GM20431 (cell line): ENCODE data around the gene COPS2.
"Not testable (repeated sequence)": the region's sequence is repeated elsewhere in the genome, so short reads cannot be mapped to it uniquely, and the experiment has no call there.

Source experiments
- in situ Hi-C: fragments of 300-500 bp; cut with MseI, MboI; formaldehyde crosslinking; loops from one replicate; pipeline ENCODE4 v1.15.0; 2020; ENCODE audit warnings: low sequenced_read_pairs; ENCODE audit not compliant: unreplicated experiment

COPS2 gene

GRCh38 chr15:49155110-49155833, at the start of gene COPS2:
Gene COPS2 (minus strand): TSS chr15:49155599. CDS start chr15:49155578, 21 bp downstream.
- in situ Hi-C loops: no loop called here

GRCh38 chr15:49200347-49200746, 44.9 kb upstream of the COPS2 start:
- in situ Hi-C loops: no loop called here

DNA sequence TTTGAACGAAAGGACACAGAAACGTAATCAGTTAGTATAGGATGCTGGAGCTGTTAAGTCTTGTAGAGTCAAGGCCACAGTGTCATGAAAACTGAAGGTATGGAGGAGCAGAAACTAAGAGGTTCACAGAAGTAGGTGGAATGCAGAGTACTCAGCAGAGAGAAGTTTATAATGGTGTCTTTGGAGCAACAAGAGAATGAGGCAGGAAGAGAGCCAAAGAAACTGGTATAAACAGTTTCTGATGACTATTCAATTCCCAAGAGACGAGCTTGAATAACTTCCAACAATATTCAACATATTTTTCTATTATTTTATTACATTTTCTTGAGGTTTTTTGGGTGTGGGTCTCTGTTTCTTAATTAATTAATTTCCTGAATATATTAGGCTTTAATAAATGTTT, 44.3 kb upstream of the COPS2 start:
- in situ Hi-C loops: no loop called here

DNA sequence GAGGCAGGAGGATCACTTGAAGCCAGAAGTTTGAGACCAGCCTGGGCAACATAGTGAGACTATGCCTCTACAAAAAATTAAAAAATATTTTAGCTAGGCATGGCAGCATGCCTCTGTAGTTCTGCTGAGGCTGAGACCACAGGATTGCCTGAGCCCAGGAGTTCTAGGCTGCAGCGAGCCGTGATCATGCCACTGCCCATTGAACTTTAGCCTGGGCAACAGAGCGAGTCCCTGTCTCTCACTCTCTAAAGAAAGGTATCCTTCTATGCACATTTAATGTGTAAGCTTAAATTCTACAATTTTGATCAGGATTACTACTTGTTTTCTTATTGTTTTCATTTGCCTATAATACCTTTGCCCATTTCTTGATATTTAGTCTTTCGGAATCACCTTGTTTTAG, 41.5 kb upstream of the COPS2 start:
- in situ Hi-C loops: no loop called here

DNA sequence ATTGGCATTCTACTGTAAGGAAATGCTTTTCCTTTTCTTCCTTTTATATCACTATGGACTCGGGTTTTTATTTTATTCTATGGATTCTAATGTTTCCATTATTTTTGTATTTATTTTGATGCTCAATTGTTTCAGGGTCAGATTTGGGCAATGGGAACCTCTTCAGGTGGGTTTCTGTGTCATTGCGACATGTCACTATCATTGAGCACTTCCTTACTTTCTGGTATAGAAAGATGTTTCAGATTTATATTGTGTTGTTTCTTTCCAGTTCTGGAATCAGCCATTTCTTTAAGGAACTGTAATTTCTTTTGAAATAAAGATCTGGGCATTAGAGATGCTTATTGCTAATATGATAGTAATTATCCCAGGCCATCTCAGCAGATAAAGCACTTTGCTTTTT, 36.5 kb upstream of the COPS2 start:
- in situ Hi-C loops: no loop called here

DNA sequence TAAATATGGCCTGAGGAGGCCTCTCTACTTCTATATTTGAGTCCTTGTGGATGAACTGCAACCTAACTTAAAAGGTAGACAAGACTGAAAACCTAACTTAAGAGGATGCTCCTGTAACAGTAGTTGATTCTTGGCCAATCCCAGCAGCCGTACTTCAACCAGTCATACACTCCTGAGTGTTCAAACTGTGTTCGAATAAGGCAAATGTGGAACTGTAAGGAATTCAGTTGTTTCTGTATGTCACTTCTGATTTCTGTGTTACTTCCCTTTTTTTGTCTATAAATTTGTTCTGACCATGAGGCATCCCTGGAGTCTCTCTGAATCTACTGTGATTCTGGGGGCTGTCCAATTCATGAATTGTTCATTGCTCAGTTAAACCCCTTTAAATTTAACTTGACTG, 35.2 kb upstream of the COPS2 start:
- in situ Hi-C loops: no loop called here

DNA sequence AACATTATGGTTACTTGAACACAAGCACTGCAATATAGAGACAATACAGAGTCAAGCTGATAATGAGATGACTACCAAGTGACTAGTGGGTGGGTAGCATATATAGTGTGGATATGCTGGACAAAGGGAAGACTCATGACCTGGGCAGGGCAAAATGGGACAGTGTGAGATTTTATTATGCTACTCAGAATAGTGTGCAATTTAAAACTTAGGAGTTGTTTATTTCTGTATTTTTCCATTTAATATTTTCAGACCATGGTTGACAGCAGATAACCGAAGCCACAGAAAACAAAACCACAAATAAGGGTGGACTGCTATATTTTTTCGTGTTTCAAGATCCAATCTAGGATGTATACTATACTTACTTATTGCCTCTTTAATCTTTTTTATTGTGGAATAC, 34.2 kb upstream of the COPS2 start:
- in situ Hi-C loops: no loop called here

DNA sequence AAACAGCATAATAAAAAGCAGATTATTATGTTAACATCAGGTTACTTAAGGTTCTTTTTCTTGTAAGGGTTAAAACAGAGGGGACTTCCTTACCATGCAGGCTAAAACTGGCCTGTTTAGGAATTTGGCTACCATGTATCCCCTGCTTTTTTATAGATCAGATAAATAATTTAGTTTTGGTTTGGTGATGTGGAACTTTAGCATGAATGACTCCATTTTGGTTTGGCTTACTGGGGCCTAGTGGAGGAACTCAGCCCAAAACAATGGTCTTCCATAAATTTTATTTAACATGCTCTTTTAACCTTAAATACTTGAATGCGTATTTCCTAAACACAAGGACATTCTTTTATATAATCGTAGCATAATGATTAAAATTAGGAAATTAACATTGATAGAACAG, 33.5 kb upstream of the COPS2 start:
- in situ Hi-C loops: no loop called here

DNA sequence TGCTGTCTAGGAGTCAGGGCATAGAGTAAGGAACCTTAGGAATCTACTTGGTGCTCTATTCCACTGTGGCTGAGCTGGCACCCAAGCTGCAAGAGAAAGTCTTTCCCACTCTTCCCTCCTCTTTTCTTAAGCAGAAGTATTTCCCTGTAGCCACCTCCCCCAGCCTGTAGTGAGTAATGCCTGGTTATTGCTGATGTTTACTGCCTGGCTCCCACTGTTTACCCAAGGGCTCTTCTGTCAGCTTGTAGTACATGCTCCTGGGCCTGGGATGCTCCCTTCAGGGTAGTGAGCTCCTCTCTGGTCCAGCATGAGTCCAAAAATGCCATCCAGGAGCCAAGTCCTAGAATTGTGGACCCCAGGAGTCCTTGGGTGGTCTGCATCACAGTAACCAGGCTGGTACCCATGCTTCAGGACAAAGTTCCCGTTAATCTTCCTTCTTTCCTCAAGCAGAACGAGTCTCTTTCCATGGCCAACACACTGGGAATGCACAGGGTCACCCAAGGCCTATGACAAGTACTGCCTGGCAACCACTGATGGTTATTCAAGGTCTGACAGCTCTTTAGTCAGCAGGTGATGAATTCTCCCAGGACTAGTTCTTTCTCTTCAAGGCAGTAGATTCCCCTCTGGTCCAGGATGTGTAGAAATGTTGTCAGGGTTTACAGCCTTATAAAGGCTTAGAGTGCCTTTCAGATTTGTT, 32.3 kb upstream of the COPS2 start:
- in situ Hi-C loops: no loop called here

GRCh38 chr15:49185473-49185872, 30.1 kb upstream of the COPS2 start:
- in situ Hi-C loops: no loop called here

DNA sequence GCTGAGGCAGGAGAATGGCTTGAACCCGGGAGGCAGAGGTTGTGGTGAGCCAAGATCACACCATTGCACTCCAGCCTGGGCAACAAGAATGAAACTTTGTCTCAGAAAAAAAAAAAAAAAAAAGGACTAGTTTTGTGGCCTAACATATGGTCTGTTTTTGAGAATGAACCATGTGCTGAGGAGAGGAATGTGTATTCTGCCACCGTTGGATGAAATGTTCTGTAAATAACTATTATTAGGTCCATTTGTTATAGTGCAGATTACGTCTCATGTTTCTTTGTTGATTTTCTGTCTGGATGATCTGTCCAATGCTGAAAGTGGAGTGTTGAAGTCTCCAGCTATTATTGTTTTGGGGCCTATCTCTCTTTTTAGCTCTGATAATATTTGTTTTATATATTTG, 28.3 kb upstream of the COPS2 start:
- in situ Hi-C loops: not testable (repeated sequence)

GRCh38 chr15:49182128-49182527, 26.7 kb upstream of the COPS2 start:
- in situ Hi-C loops: no loop called here

DNA sequence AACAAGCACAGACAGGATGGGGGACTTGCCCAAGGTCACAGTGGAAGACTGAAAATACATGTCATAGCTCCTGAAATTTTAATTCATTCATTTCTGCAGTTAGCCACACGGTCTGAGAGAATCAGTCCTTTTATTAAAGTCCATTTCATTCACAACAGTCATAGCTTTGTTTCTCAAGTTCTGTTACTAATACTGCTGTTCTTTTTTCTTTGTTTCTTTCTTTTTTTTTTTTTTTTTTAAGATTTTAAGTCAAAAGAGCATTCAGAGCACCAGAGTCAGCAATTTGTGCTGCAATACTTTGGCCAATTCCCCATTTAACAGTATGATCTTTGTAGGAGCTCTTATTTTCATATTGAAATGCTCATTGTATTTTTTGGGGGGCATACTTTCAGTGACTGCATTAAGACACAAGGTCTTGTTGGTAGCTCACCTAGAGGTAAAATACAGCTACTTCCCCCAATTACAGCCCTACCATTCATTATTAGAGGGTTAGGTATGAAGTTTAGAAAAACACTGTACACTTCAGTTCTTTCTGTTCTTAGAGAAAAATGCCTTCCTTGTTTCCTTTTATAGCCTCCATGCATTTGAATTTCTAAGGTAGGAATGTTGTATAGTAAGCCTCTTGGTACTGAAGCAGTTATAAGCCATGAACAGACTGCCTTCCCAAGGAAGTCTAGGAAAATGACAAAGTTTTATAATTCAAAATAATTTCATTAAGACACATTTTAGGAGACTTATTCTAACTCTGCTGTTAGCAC, 24.2 kb upstream of the COPS2 start:
- in situ Hi-C loops: no loop called here

- in situ Hi-C loops: no loop called here
Observed at GRCh38 chr15:49178497-49178896, 23.1 kb upstream of the COPS2 start.

DNA sequence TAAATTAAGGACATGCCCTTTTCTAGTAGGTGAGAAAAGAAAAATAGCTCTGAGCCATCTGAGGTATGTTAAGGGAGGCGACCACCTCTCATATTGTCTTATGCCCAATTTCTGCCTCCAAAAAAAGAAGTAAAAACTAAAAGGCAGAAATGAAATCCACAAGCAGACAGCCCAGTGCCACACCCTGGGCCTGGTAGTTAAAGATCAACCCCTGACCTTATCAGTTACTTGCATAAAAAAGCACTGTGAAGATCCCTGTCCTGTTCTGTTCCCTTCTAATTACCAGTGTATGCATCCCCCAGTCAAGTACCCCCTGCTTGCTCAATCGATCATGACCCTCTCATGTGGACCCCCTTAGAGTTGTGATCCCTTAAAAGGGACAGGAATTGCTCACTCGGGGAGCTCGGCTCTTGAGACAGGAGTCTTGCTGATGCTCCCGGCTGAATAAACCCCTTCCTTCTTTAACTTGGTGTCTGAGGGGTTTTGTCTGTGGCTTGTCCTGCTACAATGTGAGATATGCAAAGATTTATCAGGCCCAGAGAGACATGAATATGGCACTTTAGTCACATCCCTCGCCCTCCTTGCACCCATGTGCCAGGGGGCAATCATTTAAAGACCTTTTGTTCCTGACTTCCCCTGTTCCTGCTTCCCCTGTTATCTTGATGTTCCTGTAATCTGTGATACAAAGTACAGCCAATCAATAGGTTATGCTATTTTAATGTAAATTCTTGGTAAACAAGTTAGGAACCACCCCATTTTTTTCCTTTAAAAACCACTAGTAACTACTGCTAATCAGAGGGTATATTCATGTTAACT, 20.4 kb upstream of the COPS2 start:
- in situ Hi-C loops: not testable (repeated sequence)

DNA sequence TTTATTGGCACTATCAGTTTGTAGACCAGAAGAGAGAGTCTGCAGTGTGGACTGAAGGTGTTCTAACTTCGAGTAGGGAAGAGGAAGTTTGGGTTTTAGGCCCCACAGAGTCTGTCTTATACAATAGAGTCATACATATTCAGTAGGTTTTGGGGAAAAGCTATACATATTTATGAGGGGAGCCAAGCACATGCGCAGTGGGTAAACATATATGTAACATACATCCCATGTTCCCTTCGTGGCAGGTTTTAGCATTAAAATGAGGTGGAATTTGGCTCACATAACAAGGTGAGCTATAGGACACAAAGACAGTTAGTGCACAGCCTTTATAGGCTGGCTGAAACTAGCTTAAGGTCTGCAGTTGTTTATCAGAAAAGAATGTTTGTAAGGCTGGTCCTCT, 19.5 kb upstream of the COPS2 start:
- in situ Hi-C loops: no loop called here

- in situ Hi-C loops: no loop called here
Observed at GRCh38 chr15:49171790-49172189, 16.4 kb upstream of the COPS2 start.

DNA sequence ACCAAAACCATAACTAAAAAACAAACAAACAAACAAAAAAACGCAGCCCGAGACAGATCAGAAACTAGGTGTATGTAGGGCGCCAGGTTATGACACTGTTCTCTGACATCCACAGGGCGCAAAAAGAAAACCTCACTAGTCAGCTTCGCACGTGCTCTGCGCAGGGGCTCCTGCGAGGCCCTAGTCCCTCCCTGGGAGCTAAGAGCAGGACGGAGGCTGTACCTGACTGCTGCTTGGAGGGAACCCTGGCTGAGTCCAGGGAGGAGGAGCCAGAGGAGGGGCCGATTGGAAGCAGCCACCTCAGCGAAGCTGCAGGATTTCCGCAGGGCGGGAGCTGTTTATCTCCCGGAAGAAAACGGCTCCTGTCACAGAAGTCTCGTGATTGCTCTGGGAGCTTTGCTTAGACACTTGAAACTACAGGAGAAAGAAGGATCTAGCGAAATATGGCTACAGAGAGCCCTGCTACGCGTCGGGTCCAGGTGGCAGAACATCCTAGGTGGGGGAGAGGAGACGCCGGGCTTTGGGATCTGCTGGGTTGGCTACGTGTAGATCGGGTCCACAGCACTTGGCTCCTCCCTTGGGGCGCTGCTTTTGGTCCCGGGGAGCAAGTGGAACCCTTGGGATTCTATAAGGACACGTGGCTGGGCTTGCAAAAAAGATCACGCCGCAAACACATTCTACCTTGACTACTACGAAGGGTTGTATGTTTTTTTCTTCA, 14.6 kb upstream of the COPS2 start, which contains the start of gene GALK2:
Gene GALK2, plus strand, starts transcription at position 368 of the 718 bp plus-strand sequence. Its CDS starts 76 bp downstream, at position 444.
- in situ Hi-C loops: no loop called here

GRCh38 chr15:49168016-49168415, 12.6 kb upstream of the COPS2 start:
- in situ Hi-C loops: no loop called here

- in situ Hi-C loops: no loop called here
Observed at GRCh38 chr15:49164865-49165264, 9.5 kb upstream of the COPS2 start.
